SK-N-SH treated with all-trans-retinoic acid at 6 μM for 48 hours (cell line): ENCODE measurements around the gene LCORL.

ENCODE experiments used
- ATAC-seq: fragments of 200-7000 bp; cut with Tn5 transposase; 3 replicates; pipeline ENCODE4 v1.9.1; 2020; ENCODE audit warnings: mild to moderate bottlenecking, moderate library complexity
- ARNTL ChIP-seq: fragments of 450-650 bp; formaldehyde crosslinking; IDR thresholded peaks from 2 replicates; pipeline ENCODE4 v1.5.0; 2020; ENCODE audit warnings: low read depth, mild to moderate bottlenecking, moderate library complexity, borderline replicate concordance
- CSDC2 ChIP-seq: fragments of 250-450 bp; sonication (Bioruptor Pico); IDR thresholded peaks from 2 replicates; pipeline ENCODE4 v1.5.0; 2020; ENCODE audit warnings: mild to moderate bottlenecking, moderate library complexity
- ESRRG ChIP-seq: fragments of 250-450 bp; sonication (Bioruptor Pico); IDR thresholded peaks from 2 replicates; pipeline ENCODE4 v1.6.1; 2021; ENCODE audit warnings: mild to moderate bottlenecking
- GLIS3 ChIP-seq: fragments of 250-450 bp; sonication (Bioruptor Pico); IDR thresholded peaks from 2 replicates; pipeline ENCODE4 v1.5.0; 2020; ENCODE audit warnings: mild to moderate bottlenecking, moderate library complexity
- ISL1 ChIP-seq: fragments of 250-450 bp; sonication (Bioruptor Pico); IDR thresholded peaks from 2 replicates; pipeline ENCODE4 v2.1.2; 2022; ENCODE audit warnings: mild to moderate bottlenecking, moderate library complexity
- OSR1 ChIP-seq: fragments of 250-450 bp; sonication (Bioruptor Pico); IDR thresholded peaks from 2 replicates; pipeline ENCODE4 v1.8.0; 2022; ENCODE audit warnings: moderate library complexity, mild to moderate bottlenecking, inconsistent platforms
- PPARA ChIP-seq: fragments of 250-450 bp; sonication (Bioruptor Pico); IDR thresholded peaks from 2 replicates; pipeline ENCODE4 v1.5.0; 2020; ENCODE audit warnings: mild to moderate bottlenecking, borderline replicate concordance
- RARB ChIP-seq: fragments of 250-450 bp; sonication (Bioruptor Pico); IDR thresholded peaks from 2 replicates; pipeline ENCODE4 v1.8.0; 2021; ENCODE audit warnings: mild to moderate bottlenecking, moderate library complexity
- SNAI2 ChIP-seq: fragments of 250-450 bp; sonication (Bioruptor Pico); IDR thresholded peaks from 2 replicates; pipeline ENCODE4 v1.5.0; 2020; ENCODE audit warnings: mild to moderate bottlenecking, moderate library complexity
- TCF4 ChIP-seq: fragments of 250-450 bp; sonication (Bioruptor Pico); IDR thresholded peaks from 2 replicates; pipeline ENCODE4 v1.8.0; 2021; ENCODE audit warnings: mild to moderate bottlenecking, moderate library complexity, borderline replicate concordance
- TOX ChIP-seq: fragments of 250-450 bp; sonication (Bioruptor Pico); IDR thresholded peaks from 2 replicates; pipeline ENCODE4 v1.8.0; 2021; ENCODE audit warnings: mild to moderate bottlenecking, moderate library complexity, borderline replicate concordance
- ZC3H10 ChIP-seq: fragments of 250-450 bp; sonication (Bioruptor Pico); IDR thresholded peaks from 2 replicates; pipeline ENCODE4 v1.5.1; 2021; ENCODE audit warnings: mild to moderate bottlenecking, moderate library complexity
- ZFP3 ChIP-seq: fragments of 250-450 bp; sonication (Bioruptor Pico); IDR thresholded peaks from 2 replicates; pipeline ENCODE4 v1.5.0; 2020; ENCODE audit warnings: mild to moderate bottlenecking, moderate library complexity
- ZFP30 ChIP-seq: fragments of 450-650 bp; formaldehyde crosslinking; IDR thresholded peaks from 2 replicates; pipeline ENCODE4 v1.5.0; 2022; ENCODE audit warnings: mild to moderate bottlenecking, moderate library complexity
- ZNF565 ChIP-seq: fragments of 450-650 bp; formaldehyde crosslinking; conservative IDR thresholded peaks from 2 replicates; pipeline ENCODE4 v1.5.0; 2020; ENCODE audit warnings: low read depth, mild to moderate bottlenecking, moderate library complexity
- ZNF8 ChIP-seq: fragments of 450-650 bp; formaldehyde crosslinking; IDR thresholded peaks from 2 replicates; pipeline ENCODE4 v1.5.0; 2020; ENCODE audit warnings: mild to moderate bottlenecking, moderate library complexity
- TF ChIP-seq, protein P1 (sequence below): fragments of 250-450 bp; sonication (Bioruptor Pico); IDR thresholded peaks from 2 replicates; pipeline ENCODE4 v1.5.0; 2020; ENCODE audit warnings: mild to moderate bottlenecking, moderate library complexity
- TF ChIP-seq, protein P2 (sequence below): fragments of 250-450 bp; sonication (Bioruptor Pico); IDR thresholded peaks from 2 replicates; pipeline ENCODE4 v1.8.0; 2021; ENCODE audit warnings: low read depth, mild to moderate bottlenecking, moderate library complexity, borderline replicate concordance
- TF ChIP-seq, protein P3 (sequence below): fragments of 250-450 bp; sonication (Bioruptor Pico); IDR thresholded peaks from 2 replicates; pipeline ENCODE4 v1.5.1; 2020; ENCODE audit warnings: low read depth, mild to moderate bottlenecking, moderate library complexity
- TF ChIP-seq, protein P4 (sequence below): fragments of 250-450 bp; sonication (Bioruptor Pico); IDR thresholded peaks from 2 replicates; pipeline ENCODE4 v1.5.1; 2021; ENCODE audit warnings: mild to moderate bottlenecking, moderate library complexity

LCORL gene

DNA sequence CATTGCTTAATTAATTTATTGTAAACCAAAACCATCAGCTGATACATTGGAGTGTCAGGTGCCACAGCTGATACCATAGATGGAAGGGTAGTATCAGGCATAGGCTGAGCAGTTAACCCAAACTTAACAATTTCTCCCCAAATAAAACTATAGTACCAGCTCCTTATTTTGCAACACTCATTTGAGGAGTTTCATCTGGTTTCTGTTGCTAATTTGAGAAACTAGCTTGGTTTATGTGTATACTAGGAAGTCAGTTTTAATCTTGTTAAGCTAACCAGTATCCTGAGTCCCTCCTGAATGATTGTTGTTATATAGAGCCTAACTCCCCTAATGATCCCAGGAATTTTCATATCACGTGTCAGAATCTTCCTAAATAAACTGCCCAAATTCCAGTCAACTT, 223.7 kb downstream of the LCORL start:
- ATAC-seq, result no peak

DNA sequence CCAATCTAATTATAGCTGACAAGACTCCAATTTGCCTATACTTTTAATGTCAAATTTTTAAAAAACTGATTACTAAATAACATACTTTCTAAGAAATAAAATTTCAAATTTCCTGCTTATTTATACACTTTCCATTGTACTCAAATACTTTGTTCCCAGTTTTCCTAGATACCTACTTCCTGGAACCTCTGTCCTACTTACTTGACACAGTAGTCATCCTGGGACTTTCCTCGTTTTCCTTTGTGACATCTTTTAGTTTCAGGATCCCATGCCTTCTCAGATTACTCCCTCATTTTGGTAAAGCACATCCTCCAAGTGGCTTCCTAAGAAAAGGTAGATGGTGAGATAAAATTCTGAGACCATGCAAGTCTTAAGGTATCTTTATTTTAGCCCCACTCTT, 226.8 kb downstream of the LCORL start:
- ATAC-seq, result no peak
- TF ChIP-seq ZC3H10, result no peak
- TF ChIP-seq ARNTL, result no peak
- no peak for TF ChIP-seq RARB (CRISPR knock-in tag)
- TF ChIP-seq, protein P1, sequence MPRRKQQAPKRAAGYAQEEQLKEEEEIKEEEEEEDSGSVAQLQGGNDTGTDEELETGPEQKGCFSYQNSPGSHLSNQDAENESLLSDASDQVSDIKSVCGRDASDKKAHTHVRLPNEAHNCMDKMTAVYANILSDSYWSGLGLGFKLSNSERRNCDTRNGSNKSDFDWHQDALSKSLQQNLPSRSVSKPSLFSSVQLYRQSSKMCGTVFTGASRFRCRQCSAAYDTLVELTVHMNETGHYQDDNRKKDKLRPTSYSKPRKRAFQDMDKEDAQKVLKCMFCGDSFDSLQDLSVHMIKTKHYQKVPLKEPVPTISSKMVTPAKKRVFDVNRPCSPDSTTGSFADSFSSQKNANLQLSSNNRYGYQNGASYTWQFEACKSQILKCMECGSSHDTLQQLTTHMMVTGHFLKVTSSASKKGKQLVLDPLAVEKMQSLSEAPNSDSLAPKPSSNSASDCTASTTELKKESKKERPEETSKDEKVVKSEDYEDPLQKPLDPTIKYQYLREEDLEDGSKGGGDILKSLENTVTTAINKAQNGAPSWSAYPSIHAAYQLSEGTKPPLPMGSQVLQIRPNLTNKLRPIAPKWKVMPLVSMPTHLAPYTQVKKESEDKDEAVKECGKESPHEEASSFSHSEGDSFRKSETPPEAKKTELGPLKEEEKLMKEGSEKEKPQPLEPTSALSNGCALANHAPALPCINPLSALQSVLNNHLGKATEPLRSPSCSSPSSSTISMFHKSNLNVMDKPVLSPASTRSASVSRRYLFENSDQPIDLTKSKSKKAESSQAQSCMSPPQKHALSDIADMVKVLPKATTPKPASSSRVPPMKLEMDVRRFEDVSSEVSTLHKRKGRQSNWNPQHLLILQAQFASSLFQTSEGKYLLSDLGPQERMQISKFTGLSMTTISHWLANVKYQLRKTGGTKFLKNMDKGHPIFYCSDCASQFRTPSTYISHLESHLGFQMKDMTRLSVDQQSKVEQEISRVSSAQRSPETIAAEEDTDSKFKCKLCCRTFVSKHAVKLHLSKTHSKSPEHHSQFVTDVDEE (CRISPR knock-in tag), result no peak
- TF ChIP-seq TOX, result no peak
- no peak for TF ChIP-seq ISL1 (CRISPR knock-in tag)
- TF ChIP-seq ZNF8 (CRISPR knock-in tag), result no peak
- no peak for TF ChIP-seq GLIS3 (CRISPR knock-in tag)
- TF ChIP-seq, protein P2, sequence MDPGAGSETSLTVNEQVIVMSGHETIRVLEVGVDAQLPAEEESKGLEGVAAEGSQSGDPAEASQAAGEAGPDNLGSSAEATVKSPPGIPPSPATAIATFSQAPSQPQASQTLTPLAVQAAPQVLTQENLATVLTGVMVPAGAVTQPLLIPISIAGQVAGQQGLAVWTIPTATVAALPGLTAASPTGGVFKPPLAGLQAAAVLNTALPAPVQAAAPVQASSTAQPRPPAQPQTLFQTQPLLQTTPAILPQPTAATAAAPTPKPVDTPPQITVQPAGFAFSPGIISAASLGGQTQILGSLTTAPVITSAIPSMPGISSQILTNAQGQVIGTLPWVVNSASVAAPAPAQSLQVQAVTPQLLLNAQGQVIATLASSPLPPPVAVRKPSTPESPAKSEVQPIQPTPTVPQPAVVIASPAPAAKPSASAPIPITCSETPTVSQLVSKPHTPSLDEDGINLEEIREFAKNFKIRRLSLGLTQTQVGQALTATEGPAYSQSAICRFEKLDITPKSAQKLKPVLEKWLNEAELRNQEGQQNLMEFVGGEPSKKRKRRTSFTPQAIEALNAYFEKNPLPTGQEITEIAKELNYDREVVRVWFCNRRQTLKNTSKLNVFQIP, result no peak
- TF ChIP-seq, protein P3, sequence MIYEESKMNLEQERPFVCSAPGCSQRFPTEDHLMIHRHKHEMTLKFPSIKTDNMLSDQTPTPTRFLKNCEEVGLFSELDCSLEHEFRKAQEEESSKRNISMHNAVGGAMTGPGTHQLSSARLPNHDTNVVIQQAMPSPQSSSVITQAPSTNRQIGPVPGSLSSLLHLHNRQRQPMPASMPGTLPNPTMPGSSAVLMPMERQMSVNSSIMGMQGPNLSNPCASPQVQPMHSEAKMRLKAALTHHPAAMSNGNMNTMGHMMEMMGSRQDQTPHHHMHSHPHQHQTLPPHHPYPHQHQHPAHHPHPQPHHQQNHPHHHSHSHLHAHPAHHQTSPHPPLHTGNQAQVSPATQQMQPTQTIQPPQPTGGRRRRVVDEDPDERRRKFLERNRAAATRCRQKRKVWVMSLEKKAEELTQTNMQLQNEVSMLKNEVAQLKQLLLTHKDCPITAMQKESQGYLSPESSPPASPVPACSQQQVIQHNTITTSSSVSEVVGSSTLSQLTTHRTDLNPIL (CRISPR knock-in tag), result no peak
- TF ChIP-seq ZFP30 (CRISPR knock-in tag), result no peak
- no peak for TF ChIP-seq PPARA (CRISPR knock-in tag)
- no peak for TF ChIP-seq OSR1
- TF ChIP-seq, protein P4, sequence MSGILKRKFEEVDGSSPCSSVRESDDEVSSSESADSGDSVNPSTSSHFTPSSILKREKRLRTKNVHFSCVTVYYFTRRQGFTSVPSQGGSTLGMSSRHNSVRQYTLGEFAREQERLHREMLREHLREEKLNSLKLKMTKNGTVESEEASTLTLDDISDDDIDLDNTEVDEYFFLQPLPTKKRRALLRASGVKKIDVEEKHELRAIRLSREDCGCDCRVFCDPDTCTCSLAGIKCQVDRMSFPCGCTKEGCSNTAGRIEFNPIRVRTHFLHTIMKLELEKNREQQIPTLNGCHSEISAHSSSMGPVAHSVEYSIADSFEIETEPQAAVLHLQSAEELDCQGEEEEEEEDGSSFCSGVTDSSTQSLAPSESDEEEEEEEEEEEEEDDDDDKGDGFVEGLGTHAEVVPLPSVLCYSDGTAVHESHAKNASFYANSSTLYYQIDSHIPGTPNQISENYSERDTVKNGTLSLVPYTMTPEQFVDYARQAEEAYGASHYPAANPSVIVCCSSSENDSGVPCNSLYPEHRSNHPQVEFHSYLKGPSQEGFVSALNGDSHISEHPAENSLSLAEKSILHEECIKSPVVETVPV (CRISPR knock-in tag), result no peak
- TF ChIP-seq ESRRG, result no peak

More for the DNA sequence above, 223.7 kb downstream of the LCORL start:
- no peak for TF ChIP-seq ESRRG
- no peak for TF ChIP-seq ZNF565 (CRISPR knock-in tag)
- no peak for TF ChIP-seq OSR1
- no peak for TF ChIP-seq ZC3H10
- TF ChIP-seq, protein P2, result no peak
- TF ChIP-seq, protein P4 (CRISPR knock-in tag), result no peak
- TF ChIP-seq ZFP30 (CRISPR knock-in tag), result no peak
- TF ChIP-seq, protein P1 (CRISPR knock-in tag), result no peak
- no peak for TF ChIP-seq GLIS3 (CRISPR knock-in tag)
- TF ChIP-seq, protein P3 (CRISPR knock-in tag), result no peak
- TF ChIP-seq TCF4 (CRISPR knock-in tag), result no peak
- TF ChIP-seq RARB (CRISPR knock-in tag), result no peak
- TF ChIP-seq CSDC2, result no peak
- no peak for TF ChIP-seq PPARA (CRISPR knock-in tag)
- no peak for TF ChIP-seq TOX
- no peak for TF ChIP-seq ZFP3
- no peak for TF ChIP-seq ZNF8 (CRISPR knock-in tag)
- TF ChIP-seq ISL1 (CRISPR knock-in tag), result no peak
- no peak for TF ChIP-seq ARNTL
- no peak for TF ChIP-seq SNAI2
